Activated CD8-positive, alpha-beta memory T cell treated with anti-CD3 and anti-CD28 coated beads for 36 hours (primary cell): Measurements from ENCODE around the gene GOT2. TPM values are rescaled to one million over a fixed set of nuclear protein-coding genes. Genes with fewer than 3 reads are reported as not detected.
"Not testable (repeated sequence)": the region's sequence is repeated elsewhere in the genome, so short reads cannot be mapped to it uniquely, and the experiment has no call there.

ENCODE experiments used
- CTCF ChIA-PET: fragments of 350-600 bp; sonication (Branson Sonifier 250); formaldehyde crosslinking; loops from one replicate; lab custom pipeline; 2021; ENCODE audit warnings: antibody characterized with exemption; lab: Charles Lee
- POLR2A ChIA-PET: fragments of 350-600 bp; sonication (Branson Sonifier 250); formaldehyde crosslinking; loops from one replicate; lab custom pipeline; 2021; ENCODE audit warnings: antibody characterized with exemption; lab: Charles Lee
- total RNA-seq, 2 experiments: library from RNA; stranded (reverse); gene quantifications; one replicate each; pipeline ENCODE4 v1.2.3, GENCODE V29; 2021

The GOT2 gene
- total RNA-seq, 2 experiments from 2014 or later, result 155 to 161 TPM

DNA sequence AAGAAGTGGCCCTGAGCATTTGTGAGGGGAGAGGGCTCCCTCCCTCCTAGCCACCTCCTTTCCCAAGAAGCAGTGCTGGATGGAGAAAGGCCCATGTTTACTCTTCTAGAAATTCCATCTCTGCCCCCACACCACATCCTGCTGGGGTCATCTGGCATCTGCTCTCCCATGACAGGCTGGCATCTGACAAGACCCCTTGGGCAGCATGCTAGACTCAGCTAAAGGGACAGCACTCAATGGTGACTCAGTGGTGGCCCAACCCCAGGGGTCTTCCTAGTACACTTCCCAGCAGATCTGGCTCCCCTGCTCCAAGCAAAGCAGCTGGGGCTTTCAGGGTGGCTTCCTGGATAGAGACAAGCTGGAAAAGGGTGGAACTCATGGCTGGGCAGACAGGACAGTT lies 63.9 kb downstream of the GOT2 start:
- ChIA-PET POLR2A (no interaction called here), CTCF (no interaction called here)

GRCh38 chr16:58665200-58665599 lies 68.9 kb downstream of the GOT2 start:
- ChIA-PET POLR2A (interaction anchor here (0.6 kb wide), 1 partner anchor 327 kb away, joined by 5 read pairs; no protein-coding TSS in a partner anchor), CTCF (interaction anchor here (0.6 kb wide), 1 partner anchor 170 kb away, joined by 3 read pairs; no protein-coding TSS in a partner anchor)

DNA sequence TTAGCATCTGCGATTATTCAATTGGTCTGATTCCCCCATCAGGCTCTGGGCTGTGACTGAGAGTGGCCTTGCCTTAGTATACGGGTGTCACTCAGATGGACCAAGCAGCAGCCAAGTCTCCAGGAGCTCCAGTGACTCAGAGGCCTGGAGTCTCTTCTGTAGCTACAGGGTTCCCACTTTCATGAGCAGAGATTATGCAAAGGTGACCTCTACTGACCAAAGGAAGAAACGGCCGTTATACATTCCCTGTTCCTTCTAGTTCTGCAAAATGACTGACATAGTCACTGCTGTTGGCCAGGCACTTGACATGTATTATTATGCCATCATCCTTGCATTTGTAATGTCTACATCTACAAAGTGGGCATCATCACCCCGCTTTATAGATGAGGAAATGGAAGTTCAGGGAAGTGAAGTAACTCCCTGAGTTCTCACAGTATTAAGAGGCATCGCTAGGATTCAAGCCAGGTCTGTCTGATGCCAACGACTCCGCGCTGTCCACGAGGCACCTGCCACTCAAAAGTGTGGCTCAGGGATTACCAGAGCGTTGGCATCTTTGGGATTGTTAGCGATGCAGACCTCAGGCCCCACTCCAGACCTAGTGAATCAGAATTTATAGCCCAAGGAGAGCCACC lies 72.8 kb downstream of the GOT2 start:
- ChIA-PET POLR2A (no interaction called here), CTCF (interaction anchor here (0.7 kb wide), 1 partner anchor 73 kb away, joined by 4 read pairs; no protein-coding TSS in a partner anchor)

DNA sequence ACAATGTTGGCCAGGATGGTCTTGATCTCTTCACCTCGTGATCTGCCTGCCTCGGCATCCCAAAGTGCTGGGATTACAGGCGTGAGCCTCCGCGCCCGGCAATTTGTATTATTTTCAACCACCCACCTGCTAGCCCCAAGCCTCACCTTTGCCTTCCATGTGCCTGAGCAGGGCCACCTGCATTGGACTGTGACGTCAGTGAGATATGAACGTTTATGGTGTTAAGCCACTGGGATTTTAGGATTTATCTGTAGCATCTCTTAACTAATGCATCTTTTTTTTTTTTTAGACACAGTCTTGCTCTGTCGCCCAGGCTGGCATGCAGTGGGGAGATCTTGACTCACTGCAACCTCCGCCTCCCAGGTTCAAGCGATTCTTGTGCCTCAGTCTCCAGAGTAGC lies 74.2 kb downstream of the GOT2 start:
- POLR2A ChIA-PET, result not testable (repeated sequence)
- CTCF ChIA-PET, result interaction anchor here (0.7 kb wide), 2 partner anchors 96 to 165 kb away, joined by 3 read pairs; no protein-coding TSS in a partner anchor

GRCh38 chr16:58658796-58659211 lies 75.3 kb downstream of the GOT2 start:
- CTCF ChIA-PET, result interaction anchor here (1.4 kb wide), 1 partner anchor 11 kb away, joined by 3 read pairs; no protein-coding TSS in a partner anchor
- POLR2A ChIA-PET, result no interaction called here

Other genes with a start within 250 kb of the GOT2 start
- gene NDRG4, start 234.2 kb downstream of the GOT2 start, total RNA-seq, result 1 to 10 TPM; 3.1 TPM
- gene SETD6, start 218.8 kb downstream of the GOT2 start, total RNA-seq, result 10 to 100 TPM; 25.2 to 26.5 TPM
- gene CNOT1, start 104.5 kb downstream of the GOT2 start, total RNA-seq, result 100 to 1,000 TPM; 316 to 334 TPM
- gene SLC38A7, start 49.5 kb downstream of the GOT2 start, total RNA-seq, result 10 to 100 TPM; 12.6 to 13.8 TPM